IMR-90 (cell line): ENCODE results near the gene METTL15. TPM values are rescaled to one million over a fixed set of nuclear protein-coding genes. Genes with fewer than 3 reads are reported as not detected.

Experiments
- ATAC-seq: fragments of 200-7000 bp; cut with Tn5 transposase; 2 replicates; pipeline ENCODE4 v1.9.1; 2020; ENCODE audit warnings: low read depth, mild to moderate bottlenecking, moderate library complexity
- BruUV-seq: library from RNA; stranded (reverse); fragments of 400-500 nt; replicated peaks from 2 replicates; lab custom pipeline; 2021; lab: Mats Ljungman, UMichigan
- CTCF ChIA-PET: fragments of 300-600 bp; formaldehyde crosslinking; extraction: SDS; loops from one replicate; lab custom pipeline; 2021; ENCODE audit warnings: antibody characterized with exemption; lab: Yijun Ruan, JAX
- POLR2A ChIA-PET: fragments of 300-600 bp; sonication (Branson Sonifier 250); formaldehyde crosslinking; loops from one replicate; lab custom pipeline; 2022; ENCODE audit warnings: antibody characterized with exemption; ENCODE audit not compliant: unreplicated experiment; lab: Charles Lee
- DNase-seq: peaks from one replicate; pipeline ENCODE4 v3.0.0; 2013
- H2AFZ ChIP-seq: replicated peaks from 2 replicates; pipeline ENCODE3; 2013; ENCODE audit warnings: low read length, mild to moderate bottlenecking; ENCODE audit not compliant: poor library complexity
- H2AK5ac ChIP-seq: 2 replicates; pipeline ENCODE4 v1.6.1; 2013; ENCODE audit warnings: low read depth, low read length, inconsistent platforms
- H2AK9ac ChIP-seq: replicated peaks from 2 replicates; pipeline ENCODE3; 2013; ENCODE audit warnings: mild to moderate bottlenecking, low read depth, low read length, moderate library complexity; ENCODE audit not compliant: poor library complexity
- H2BK120ac ChIP-seq: 2 replicates; pipeline ENCODE4 v1.6.1; 2013; ENCODE audit warnings: low read depth, low read length, inconsistent platforms
- H2BK15ac ChIP-seq: 3 replicates; pipeline ENCODE4 v1.6.1; 2013; ENCODE audit warnings: low read depth, low read length, inconsistent platforms
- H2BK20ac ChIP-seq: 2 replicates; pipeline ENCODE4 v1.6.1; 2013; ENCODE audit warnings: low read depth, mild to moderate bottlenecking, inconsistent platforms, low read length, moderate library complexity
- H2BK5ac ChIP-seq: 2 replicates; pipeline ENCODE4 v1.6.1; 2013; ENCODE audit warnings: mild to moderate bottlenecking, low read depth, low read length, inconsistent platforms; ENCODE audit not compliant: poor library complexity, severe bottlenecking
- H3K14ac ChIP-seq: replicated peaks from 2 replicates; pipeline ENCODE4 v1.6.1; 2013; ENCODE audit warnings: low read depth, low read length, inconsistent platforms
- H3K18ac ChIP-seq: 2 replicates; pipeline ENCODE4 v1.6.1; 2013; ENCODE audit warnings: low read depth, low read length, control low read depth
- H3K23ac ChIP-seq: 2 replicates; pipeline ENCODE4 v1.6.1; 2013; ENCODE audit warnings: low read depth, low read length, inconsistent platforms
- H3K27ac ChIP-seq: 2 replicates; pipeline ENCODE4 v1.5.1; 2013; ENCODE audit warnings: mild to moderate bottlenecking, control low read depth, low read length; ENCODE audit not compliant: insufficient read depth
- H3K27me3 ChIP-seq: 2 replicates; pipeline ENCODE4 v1.6.1; 2013; ENCODE audit warnings: low read length; ENCODE audit not compliant: control insufficient read depth, insufficient read depth
- H3K36me3 ChIP-seq: 2 replicates; pipeline ENCODE4 v1.6.1; 2013; ENCODE audit warnings: low read length, mixed read lengths; ENCODE audit not compliant: control insufficient read depth, insufficient read depth
- H3K4ac ChIP-seq: 2 replicates; pipeline ENCODE4 v1.6.1; 2013; ENCODE audit warnings: low read depth, low read length, inconsistent platforms
- H3K4me1 ChIP-seq: 2 replicates; pipeline ENCODE4 v1.6.1; 2013; ENCODE audit warnings: low read length, mixed read lengths; ENCODE audit not compliant: control insufficient read depth, insufficient read depth
- H3K4me2 ChIP-seq: 2 replicates; pipeline ENCODE4 v1.6.1; 2013; ENCODE audit warnings: low read depth, mild to moderate bottlenecking, control low read depth, low read length, moderate library complexity
- H3K4me3 ChIP-seq: 2 replicates; pipeline ENCODE4 v1.5.1; 2013; ENCODE audit warnings: low read depth, mild to moderate bottlenecking, control low read depth, low read length, moderate library complexity; ENCODE audit not compliant: insufficient read depth
- H3K56ac ChIP-seq: 2 replicates; pipeline ENCODE4 v1.6.1; 2013; ENCODE audit warnings: low read length, inconsistent platforms; ENCODE audit not compliant: insufficient read depth; ENCODE audit errors: extremely low read depth
- H3K79me1 ChIP-seq, 2 experiments: 2 replicates each; pipeline ENCODE4 v1.6.1; 2013; ENCODE audit warnings: low read length in 2 of 2, inconsistent platforms in 1 of 2, low read depth in 1 of 2
- H3K9ac ChIP-seq: 2 replicates; pipeline ENCODE4 v1.6.1; 2013; ENCODE audit warnings: low read depth, low read length, control low read depth
- H3K9me1 ChIP-seq: 2 replicates; pipeline ENCODE4 v1.6.1; 2013; ENCODE audit warnings: low read length, inconsistent platforms; ENCODE audit not compliant: insufficient read depth
- H3K9me3 ChIP-seq: 2 replicates; pipeline ENCODE4 v1.6.1; 2013; ENCODE audit warnings: low read length; ENCODE audit not compliant: control insufficient read depth, insufficient read depth
- H4K20me1 ChIP-seq: 2 replicates; pipeline ENCODE4 v1.6.1; 2013; ENCODE audit warnings: low read length, inconsistent platforms; ENCODE audit not compliant: insufficient read depth
- H4K5ac ChIP-seq: 2 replicates; pipeline ENCODE4 v1.6.1; 2013; ENCODE audit warnings: mild to moderate bottlenecking, low read depth, low read length, control low read depth
- H4K8ac ChIP-seq, 2 experiments: 2 replicates each; pipeline ENCODE4 v1.6.1; 2013; ENCODE audit warnings: low read depth in 2 of 2, low read length in 2 of 2, control low read depth in 1 of 2, inconsistent platforms in 1 of 2
- H4K91ac ChIP-seq: 2 replicates; pipeline ENCODE4 v1.6.1; 2013; ENCODE audit warnings: low read depth, low read length, inconsistent platforms; ENCODE audit not compliant: insufficient read depth
- BHLHE40 ChIP-seq: fragments of 150-350 bp; IDR thresholded peaks from 2 replicates; pipeline ENCODE4 v1.6.1; 2016; ENCODE audit warnings: mild to moderate bottlenecking, low read depth, low read length
- CHD1 ChIP-seq: IDR thresholded peaks from 2 replicates; pipeline ENCODE4 v1.6.1; 2012; ENCODE audit warnings: low read depth, low read length, improper control_type of control experiment
- ELK1 ChIP-seq: fragments of 150-350 bp; IDR thresholded peaks from 2 replicates; pipeline ENCODE4 v1.6.1; 2016; ENCODE audit warnings: low read depth, mild to moderate bottlenecking, low read length, moderate library complexity, borderline replicate concordance
- FOS ChIP-seq: fragments of 150-350 bp; IDR thresholded peaks from 2 replicates; pipeline ENCODE4 v1.6.1; 2016; ENCODE audit warnings: low read depth, low read length
- MAFK ChIP-seq: IDR thresholded peaks from 2 replicates; pipeline ENCODE4 v1.6.1; 2012; ENCODE audit warnings: low read depth, low read length, improper control_type of control experiment
- MAZ ChIP-seq: IDR thresholded peaks from 2 replicates; pipeline ENCODE4 v1.6.1; 2012; ENCODE audit warnings: low read depth, mild to moderate bottlenecking, low read length, improper control_type of control experiment, moderate library complexity, borderline replicate concordance
- MXI1 ChIP-seq: IDR thresholded peaks from 2 replicates; pipeline ENCODE4 v1.6.1; 2012; ENCODE audit warnings: low read depth, mild to moderate bottlenecking, low read length, moderate library complexity, borderline replicate concordance
- NFE2L2 ChIP-seq: fragments of 150-350 bp; IDR thresholded peaks from 2 replicates; pipeline ENCODE4 v1.6.1; 2016; ENCODE audit warnings: low read depth, mild to moderate bottlenecking, low read length
- POLR2A ChIP-seq: IDR thresholded peaks from 2 replicates; pipeline ENCODE4 v1.6.1; 2012; ENCODE audit warnings: mild to moderate bottlenecking, low read depth, low read length
- RAD21 ChIP-seq: IDR thresholded peaks from 2 replicates; pipeline ENCODE4 v1.6.1; 2012; ENCODE audit warnings: low read length, improper control_type of control experiment
- RCOR1 ChIP-seq: IDR thresholded peaks from 2 replicates; pipeline ENCODE4 v1.6.1; 2012; ENCODE audit warnings: mild to moderate bottlenecking, low read length, improper control_type of control experiment; ENCODE audit not compliant: insufficient replicate concordance
- RFX5 ChIP-seq: IDR thresholded peaks from 2 replicates; pipeline ENCODE4 v1.8.0; 2012; ENCODE audit warnings: low read depth, mild to moderate bottlenecking, low read length, moderate library complexity
- USF2 ChIP-seq: fragments of 150-350 bp; IDR thresholded peaks from 2 replicates; pipeline ENCODE4 v1.6.1; 2017; ENCODE audit warnings: mild to moderate bottlenecking, antibody characterized with exemption, low read length, low read depth
- WGBS, 2 experiments: methylation state at CpG; one replicate each; pipeline versions ENCODE4 v1.1.5 to v1.1.7; 2013; ENCODE audit warnings: missing lambda C conversion rate in 2 of 2; ENCODE audit not compliant: insufficient read length in 1 of 2; ENCODE audit errors: extremely low coverage in 2 of 2; 5-methylcytosine and 5-hydroxymethylcytosine counted together
- dilution Hi-C: fragments of 300-500 bp; cut with HindIII; formaldehyde crosslinking; loops from one replicate; pipeline ENCODE4 v1.14.3; 2018; ENCODE audit warnings: low sequenced_read_pairs; ENCODE audit not compliant: unreplicated experiment
- in situ Hi-C: fragments of 300-500 bp; cut with MboI; formaldehyde crosslinking; loops from 3 replicates; pipeline ENCODE4 v1.14.3; 2019; ENCODE audit warnings: low sequenced_read_pairs, inconsistent platforms, mixed read lengths
- intact Hi-C: fragments of 100-400 bp; cut with micrococcal nuclease; formaldehyde crosslinking; loops from 2 replicates; pipeline ENCODE4 v1.10.0; 2022
- polyA plus RNA-seq, 3 experiments: library from polyadenylated mRNA; depleted of rRNA; stranded (reverse); fragments of >200 nt; gene quantifications; 2 replicates each; pipeline ENCODE4 v1.2.3, GENCODE V29; 2012; ENCODE audit warnings: low replicate concordance in 1 of 3
- total RNA-seq: library from RNA; depleted of rRNA; stranded (reverse); fragments of >200 nt; gene quantifications from 2 replicates; pipeline ENCODE4 v1.2.3, GENCODE V29; 2012

METTL15 gene
- total and polyA plus RNA-seq, 2 of the 4 experiments (the other 2 are of a cell fraction), result 6.5 to 30.5 TPM

- no peak for ATAC-seq
- no peak for DNase-seq
- Histone ChIP-seq H4K5ac (no peak overlapping the region), H2BK15ac (no peak overlapping the region), H2BK120ac (no peak overlapping the region), H2AFZ (no peak overlapping the region), H4K8ac (no peak overlapping the region), H3K36me3 (no peaks in the 10 kb centered on the region), H3K9me1 (peaks cover 5% of the 10 kb centered on the region; the same call in 1 of the 2 replicates), H2BK20ac (no peak overlapping the region), H3K56ac (no peak overlapping the region), H4K20me1 (no peaks in the 10 kb centered on the region), H3K4me1 (no peaks in the 10 kb centered on the region), H3K27me3 (no peaks in the 10 kb centered on the region), H3K9me3 (peaks cover 6% of the 10 kb centered on the region; the same call in 1 of the 2 replicates), H3K23ac (no peak overlapping the region), H3K18ac (no peak overlapping the region), H4K91ac (no peak overlapping the region), H2BK5ac (no peak overlapping the region), H3K4ac (no peak overlapping the region), H3K4me3 (no peak overlapping the region), H3K4me2 (no peak overlapping the region), H3K27ac (no peak overlapping the region), H3K14ac (no peak overlapping the region), H3K9ac (no peak overlapping the region), H3K79me1 (no peaks in the 10 kb centered on the region), H2AK9ac (no peak overlapping the region), H2AK5ac (no peak overlapping the region)
- dilution Hi-C loops, result no loop called here
- in situ Hi-C loops, result no loop called here
- WGBS, 2 experiments, result 83% methylated on average over 1 of the region's 1 CpG; no CpG with 5 or more reads in 1 of the 2 experiments
- BruUV-seq, result no TSS peak
- POLR2A ChIA-PET, result no interaction called here
- CTCF ChIA-PET, result no interaction called here
- intact Hi-C loops, result no loop called here
- TF ChIP-seq CHD1 (no peak), POLR2A (no peak), RFX5 (no peak), MAFK (no peak), RCOR1 (no peak), RAD21 (no peak), FOS (no peak), ELK1 (no peak), MAZ (no peak), NFE2L2 (no peak), MXI1 (no peak), USF2 (no peak), BHLHE40 (no peak)
Observed at GRCh38 chr11:28339488-28339887, 231.3 kb downstream of the METTL15 start.
